ENCODE results near the gene C1D.

The C1D gene

GRCh38 chr2:68052717-68053422, 9.9 kb downstream of the C1D start:
- no peaks in the 10 kb centered on the region for H3K36me3 ChIP-seq (ENCODE audit: control insufficient read depth, insufficient read depth, low read length)
- TF ChIP-seq CTCF (IDR thresholded peaks at IDR 0.05; ENCODE audit: insufficient read depth, low read length, poor library complexity, severe bottlenecking), result no peak
- H3K4me3 ChIP-seq (replicated peaks; ENCODE audit: low read depth, low read length), result no peak overlapping the region
- no peak for DNase-seq (ENCODE audit: extremely low read depth, insufficient read length)
- H3K27me3 ChIP-seq (replicated peaks; ENCODE audit: control insufficient read depth, insufficient read depth, low read length), result no peaks in the 10 kb centered on the region

GRCh38 chr2:68050353-68050752, 12.5 kb downstream of the C1D start:
- Histone ChIP-seq H3K4me3 (replicated peaks; ENCODE audit: low read depth, low read length) (no peak overlapping the region), H3K27me3 (replicated peaks; ENCODE audit: control insufficient read depth, insufficient read depth, low read length) (no peaks in the 10 kb centered on the region), H3K36me3 (ENCODE audit: control insufficient read depth, insufficient read depth, low read length) (no peaks in the 10 kb centered on the region)
- no peak for DNase-seq (ENCODE audit: extremely low read depth, insufficient read length)
- TF ChIP-seq CTCF (IDR thresholded peaks at IDR 0.05; ENCODE audit: insufficient read depth, low read length, poor library complexity, severe bottlenecking), result no peak

DNA sequence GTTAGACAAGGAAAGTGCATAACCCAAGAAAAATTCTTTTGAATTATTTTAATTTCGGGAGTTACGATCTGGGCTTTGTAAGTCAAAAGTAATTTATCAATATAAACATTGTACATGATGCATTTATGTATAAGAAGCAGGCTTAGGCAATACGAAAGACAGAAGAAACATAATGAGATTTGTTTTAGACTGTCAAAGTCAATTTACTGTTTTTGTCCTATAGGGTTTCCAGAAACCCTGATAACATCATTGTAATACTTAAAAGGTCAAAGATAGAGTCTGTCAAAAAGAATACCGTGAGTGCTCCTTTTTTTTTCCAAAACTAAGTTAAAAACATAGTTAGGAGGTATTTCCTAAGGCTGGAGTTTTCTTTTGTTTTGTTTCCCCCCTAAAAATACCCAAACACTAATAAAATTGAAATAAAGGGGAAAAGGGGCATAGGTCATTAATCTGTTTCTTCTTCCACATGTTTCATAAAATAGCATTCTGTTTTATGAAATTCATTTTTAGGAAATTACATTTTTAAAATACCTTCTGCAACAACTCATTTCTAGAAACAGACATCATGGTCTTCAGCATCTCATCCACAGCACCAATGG, 16.1 kb downstream of the C1D start:
- TF ChIP-seq CTCF (IDR thresholded peaks at IDR 0.05; ENCODE audit: insufficient read depth, low read length, poor library complexity, severe bottlenecking), result no peak
- no peak for DNase-seq (ENCODE audit: extremely low read depth, insufficient read length)
- Histone ChIP-seq H3K27me3 (replicated peaks; ENCODE audit: control insufficient read depth, insufficient read depth, low read length) (no peaks in the 10 kb centered on the region), H3K4me3 (replicated peaks; ENCODE audit: low read depth, low read length) (no peak overlapping the region), H3K36me3 (ENCODE audit: control insufficient read depth, insufficient read depth, low read length) (no peaks in the 10 kb centered on the region)

GRCh38 chr2:68046224-68046623, 16.6 kb downstream of the C1D start:
- no peak for DNase-seq (ENCODE audit: extremely low read depth, insufficient read length)
- no peak for TF ChIP-seq CTCF (IDR thresholded peaks at IDR 0.05; ENCODE audit: insufficient read depth, low read length, poor library complexity, severe bottlenecking)
- Histone ChIP-seq H3K4me3 (replicated peaks; ENCODE audit: low read depth, low read length) (no peak overlapping the region), H3K36me3 (ENCODE audit: control insufficient read depth, insufficient read depth, low read length) (no peaks in the 10 kb centered on the region), H3K27me3 (replicated peaks; ENCODE audit: control insufficient read depth, insufficient read depth, low read length) (no peaks in the 10 kb centered on the region)

DNA sequence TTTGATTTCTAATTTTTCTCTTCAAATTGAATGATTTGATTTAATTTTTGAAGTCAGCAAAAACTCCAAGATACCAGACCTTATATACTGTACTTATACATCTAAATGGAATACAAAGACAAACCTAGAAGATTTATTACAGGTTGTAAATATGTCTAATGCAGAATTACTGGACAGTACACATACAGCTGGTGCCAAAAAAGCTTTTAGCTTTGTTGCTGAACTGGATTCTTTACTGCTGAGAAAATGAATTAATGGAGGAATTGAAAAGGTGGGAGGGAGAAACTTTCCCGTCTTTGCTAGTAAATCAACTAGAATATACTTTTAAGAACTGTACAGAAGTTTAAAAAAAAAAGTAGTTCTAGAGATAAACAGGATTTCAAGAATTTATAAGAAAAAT, 17.5 kb downstream of the C1D start:
- TF ChIP-seq CTCF (IDR thresholded peaks at IDR 0.05; ENCODE audit: insufficient read depth, low read length, poor library complexity, severe bottlenecking), result no peak
- Histone ChIP-seq H3K36me3 (ENCODE audit: control insufficient read depth, insufficient read depth, low read length) (no peaks in the 10 kb centered on the region), H3K27me3 (replicated peaks; ENCODE audit: control insufficient read depth, insufficient read depth, low read length) (no peaks in the 10 kb centered on the region), H3K4me3 (replicated peaks; ENCODE audit: low read depth, low read length) (no peak overlapping the region)
- no peak for DNase-seq (ENCODE audit: extremely low read depth, insufficient read length)

Data from GM06990 (cell line).